Mesenchymal stem cell (in vitro differentiated cells and primary cell): ENCODE results near the gene RAB8B.

Experiments used
- DNase-seq: peaks from one replicate; pipeline ENCODE4 v3.0.0-alpha.2; 2013
- H2AFZ ChIP-seq: one replicate; pipeline ENCODE4 v1.6.1; 2013; ENCODE audit warnings: low read depth, mild to moderate bottlenecking, control low read depth, inconsistent platforms, low read length, moderate library complexity
- H2AK5ac ChIP-seq: 2 replicates; pipeline ENCODE4 v1.6.1; 2013; ENCODE audit warnings: low read length, moderate library complexity, mild to moderate bottlenecking, inconsistent platforms; ENCODE audit not compliant: severe bottlenecking
- H2BK120ac ChIP-seq: one replicate; pipeline ENCODE4 v1.6.1; 2013; ENCODE audit warnings: low read depth, mild to moderate bottlenecking, inconsistent platforms, low read length, moderate library complexity
- H2BK12ac ChIP-seq, 2 experiments: one replicate each; pipeline ENCODE4 v1.6.1; 2013; ENCODE audit warnings: inconsistent platforms in 2 of 2, low read length in 2 of 2, mild to moderate bottlenecking in 2 of 2, moderate library complexity in 2 of 2, control low read depth in 1 of 2
- H2BK15ac ChIP-seq: one replicate; pipeline ENCODE4 v1.6.1; 2013; ENCODE audit warnings: mild to moderate bottlenecking, low read depth, inconsistent platforms; ENCODE audit not compliant: poor library complexity, severe bottlenecking
- H2BK5ac ChIP-seq: 2 replicates; pipeline ENCODE4 v1.6.1; 2013; ENCODE audit warnings: low read depth, mild to moderate bottlenecking, low read length, control low read depth, inconsistent platforms; ENCODE audit not compliant: poor library complexity, severe bottlenecking
- H3K14ac ChIP-seq, 2 experiments: one replicate each; pipeline ENCODE4 v1.6.1; 2013; ENCODE audit warnings: inconsistent platforms in 2 of 2, low read length in 2 of 2, control low read depth in 1 of 2, mild to moderate bottlenecking in 1 of 2, moderate library complexity in 1 of 2
- H3K18ac ChIP-seq, 2 experiments: one replicate each; pipeline ENCODE4 v1.6.1; 2013; ENCODE audit warnings: inconsistent platforms in 2 of 2, low read length in 2 of 2, control low read depth in 1 of 2, low read depth in 1 of 2, mild to moderate bottlenecking in 1 of 2
- H3K23ac ChIP-seq, 2 experiments: one replicate each; pipeline ENCODE4 v1.6.1; 2013; ENCODE audit warnings: inconsistent platforms in 2 of 2, low read length in 2 of 2, mild to moderate bottlenecking in 2 of 2, moderate library complexity in 2 of 2, control low read depth in 1 of 2
- H3K27ac ChIP-seq: 2 replicates; pipeline ENCODE4 v1.5.1; 2013; ENCODE audit warnings: mild to moderate bottlenecking, moderate library complexity, low read length, control low read depth, inconsistent platforms; ENCODE audit not compliant: poor library complexity, severe bottlenecking
- H3K27me3 ChIP-seq, 2 experiments: 2 replicates each; pipeline versions ENCODE4 v1.6.1 to v1.7.0; 2013; ENCODE audit warnings: low read length in 2 of 2, mild to moderate bottlenecking in 2 of 2, moderate library complexity in 2 of 2, control low read depth in 1 of 2, inconsistent platforms in 1 of 2; ENCODE audit not compliant: control insufficient read depth in 1 of 2, insufficient read depth in 1 of 2
- H3K36me3 ChIP-seq, 2 experiments: 2 replicates each; pipeline versions ENCODE4 v1.6.1 to v1.7.0; 2013; ENCODE audit warnings: low read length in 2 of 2, control low read depth in 1 of 2, inconsistent platforms in 1 of 2, low read depth in 1 of 2, mild to moderate bottlenecking in 1 of 2; ENCODE audit not compliant: insufficient read depth in 2 of 2, control insufficient read depth in 1 of 2
- H3K4ac ChIP-seq, 2 experiments: one replicate each; pipeline ENCODE4 v1.6.1; 2013; ENCODE audit warnings: inconsistent platforms in 2 of 2, low read length in 2 of 2, mild to moderate bottlenecking in 2 of 2, moderate library complexity in 2 of 2, control low read depth in 1 of 2, low read depth in 1 of 2
- H3K4me1 ChIP-seq: 2 replicates; pipeline ENCODE4 v1.6.1; 2013; ENCODE audit warnings: low read depth, low read length, control low read depth; ENCODE audit not compliant: control insufficient read depth, insufficient read depth
- H3K4me2 ChIP-seq: 2 replicates; pipeline ENCODE4 v1.6.1; 2013; ENCODE audit warnings: low read length, mild to moderate bottlenecking, inconsistent platforms; ENCODE audit not compliant: poor library complexity, severe bottlenecking
- H3K4me3 ChIP-seq, 2 experiments: 2 replicates each; pipeline versions ENCODE4 v1.5.1 to v1.7.0; 2013; ENCODE audit warnings: low read length in 2 of 2, mild to moderate bottlenecking in 2 of 2, control low read depth in 1 of 2, low read depth in 1 of 2; ENCODE audit not compliant: insufficient read depth in 1 of 2
- H3K79me1 ChIP-seq: replicated peaks from 2 replicates; pipeline ENCODE4 v1.6.1; 2013; ENCODE audit warnings: mild to moderate bottlenecking, control low read depth, low read length, inconsistent platforms; ENCODE audit not compliant: poor library complexity, severe bottlenecking
- H3K9ac ChIP-seq: 2 replicates; pipeline ENCODE4 v1.7.0; 2013; ENCODE audit warnings: mild to moderate bottlenecking, low read length, moderate library complexity
- H3K9me3 ChIP-seq: 2 replicates; pipeline ENCODE4 v1.7.0; 2013; ENCODE audit warnings: mild to moderate bottlenecking, low read length; ENCODE audit not compliant: control insufficient read depth
- H4K8ac ChIP-seq: one replicate; pipeline ENCODE4 v1.6.1; 2013; ENCODE audit warnings: inconsistent platforms, mild to moderate bottlenecking, low read length, moderate library complexity
- H4K91ac ChIP-seq: one replicate; pipeline ENCODE4 v1.6.1; 2013; ENCODE audit warnings: mild to moderate bottlenecking, low read length, inconsistent platforms
- WGBS: methylation state at CpG from one replicate; pipeline ENCODE4 v1.1.7; 2013; ENCODE audit warnings: mixed read lengths; 5-methylcytosine and 5-hydroxymethylcytosine counted together

RAB8B gene

DNA sequence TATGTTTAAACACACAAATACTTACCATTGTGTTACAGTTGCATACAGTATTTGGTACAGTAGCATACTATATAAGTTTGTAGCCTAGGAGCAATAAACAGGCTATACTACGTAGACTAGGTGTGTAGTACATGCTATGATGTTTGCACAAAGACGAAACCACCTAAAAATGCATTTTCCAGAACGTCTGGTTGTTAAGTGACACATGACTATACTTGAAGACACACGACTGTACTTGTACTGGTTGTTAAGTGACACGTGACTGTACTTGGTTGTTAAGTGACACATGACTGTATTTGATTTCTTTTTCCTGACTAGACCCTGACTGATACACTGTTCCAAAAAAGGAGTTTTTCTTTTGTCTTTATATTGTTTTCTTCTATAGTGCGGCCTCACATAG, 34.1 kb downstream of the RAB8B start:
- H3K27me3 ChIP-seq, result no peaks in the 10 kb centered on the region
- H2AK5ac ChIP-seq, result no peak overlapping the region
- no peak overlapping the region for H4K8ac ChIP-seq
- no peak overlapping the region for H3K9ac ChIP-seq
- no peak overlapping the region for H3K27ac ChIP-seq
- no peak overlapping the region for H3K4me3 ChIP-seq
- H3K23ac ChIP-seq, result no peak overlapping the region
- no peak overlapping the region for H3K4me2 ChIP-seq
- no peaks in the 10 kb centered on the region for H3K9me3 ChIP-seq
- no peak for DNase-seq
- H4K91ac ChIP-seq, result no peak overlapping the region
- H3K18ac ChIP-seq, result no peak overlapping the region
- no peak overlapping the region for H2BK12ac ChIP-seq
- no peak overlapping the region for H2BK5ac ChIP-seq
- no peak overlapping the region for H3K14ac ChIP-seq
- no peak overlapping the region for H2BK15ac ChIP-seq
- peaks cover 18% of the 10 kb centered on the region for H3K79me1 ChIP-seq
- no peak overlapping the region for H2BK120ac ChIP-seq
- no peak overlapping the region for H2AFZ ChIP-seq
- peaks cover 0 to 10% of the 10 kb centered on the region in 2 experiments for H3K36me3 ChIP-seq
- H3K4me1 ChIP-seq, result peaks cover 6% of the 10 kb centered on the region
- no peak overlapping the region for H3K4ac ChIP-seq
- 77% methylated on average over 5 of the region's 6 CpGs for WGBS

DNA sequence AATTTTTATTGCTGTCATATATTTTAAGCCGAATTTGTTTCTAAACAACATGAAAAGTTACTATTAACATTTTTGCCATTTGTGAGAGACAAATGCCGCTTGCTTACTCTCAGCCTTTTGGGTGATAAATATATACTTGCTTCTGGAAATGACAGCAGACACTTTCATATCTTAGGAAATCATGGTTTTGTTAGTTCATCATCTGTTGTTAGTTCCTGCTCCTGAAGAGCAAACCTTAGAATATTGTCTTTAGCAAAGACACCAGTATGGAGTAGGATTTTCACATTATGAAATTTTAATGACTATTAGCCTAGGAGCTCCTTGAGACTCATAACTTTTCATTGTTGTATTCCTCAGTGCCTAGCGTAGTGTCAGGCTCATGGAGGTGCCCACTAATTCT, 36.0 kb downstream of the RAB8B start:
- H2AFZ ChIP-seq, result no peak overlapping the region
- no peak overlapping the region for H2AK5ac ChIP-seq
- H3K27ac ChIP-seq, result no peak overlapping the region
- H3K23ac ChIP-seq, result no peak overlapping the region
- H3K4me3 ChIP-seq, result no peak overlapping the region
- H3K9ac ChIP-seq, result no peak overlapping the region
- no peak overlapping the region for H3K4ac ChIP-seq
- H3K4me1 ChIP-seq, result peaks cover 6% of the 10 kb centered on the region
- no peak for DNase-seq
- WGBS, result 100% methylated on average over 1 of the region's 3 CpGs
- H2BK12ac ChIP-seq, result no peak overlapping the region
- no peak overlapping the region for H4K91ac ChIP-seq
- no peak overlapping the region for H4K8ac ChIP-seq
- no peak overlapping the region for H3K18ac ChIP-seq
- no peak overlapping the region for H2BK120ac ChIP-seq
- peaks cover 0 to 10% of the 10 kb centered on the region in 2 experiments for H3K36me3 ChIP-seq
- H3K79me1 ChIP-seq, result peaks cover 18% of the 10 kb centered on the region
- no peaks in the 10 kb centered on the region for H3K27me3 ChIP-seq
- H3K4me2 ChIP-seq, result no peak overlapping the region
- H3K14ac ChIP-seq, result no peak overlapping the region
- H2BK5ac ChIP-seq, result no peak overlapping the region
- no peaks in the 10 kb centered on the region for H3K9me3 ChIP-seq
- H2BK15ac ChIP-seq, result no peak overlapping the region

DNA sequence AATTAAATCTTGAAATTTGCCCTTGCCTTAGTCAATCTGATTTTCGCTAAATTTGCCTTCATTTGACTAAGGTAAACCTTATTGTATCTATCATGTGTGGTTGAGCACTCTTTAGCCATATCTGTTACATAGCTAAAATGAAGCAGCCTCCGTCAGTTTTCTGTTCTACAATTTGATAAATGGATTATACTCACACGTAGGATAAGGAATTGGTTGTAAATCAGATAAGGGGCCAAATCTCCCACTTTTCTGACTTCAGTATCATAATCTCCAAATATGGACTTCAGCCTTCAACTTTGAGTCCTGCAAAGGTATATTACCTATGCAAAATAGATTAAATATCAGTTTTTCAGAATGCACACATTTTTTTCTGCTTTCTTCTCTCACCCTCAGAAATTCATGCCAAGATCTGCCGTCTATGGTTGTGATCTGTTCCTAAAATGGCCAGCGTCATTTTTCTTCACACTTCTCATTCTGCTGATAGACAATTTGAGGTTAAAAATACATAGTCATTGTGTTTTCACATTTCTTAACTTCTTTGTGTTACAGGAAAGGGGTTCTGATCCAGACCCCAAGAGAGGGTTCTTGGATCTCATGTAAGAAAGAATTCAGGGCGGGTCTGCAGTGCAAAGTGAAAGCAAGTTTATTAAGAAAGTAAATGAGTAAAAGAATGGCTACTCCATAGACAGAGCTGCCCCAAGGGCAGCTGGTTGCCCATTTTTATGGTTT, 36.9 kb downstream of the RAB8B start:
- H3K9me3 ChIP-seq, result no peaks in the 10 kb centered on the region
- no peaks in the 10 kb centered on the region for H3K27me3 ChIP-seq
- H3K14ac ChIP-seq, result no peak overlapping the region
- H3K4me3 ChIP-seq, result peak overlapping the region in 1 of 2 experiments; percentile 55
- no peak overlapping the region for H3K18ac ChIP-seq
- no peak overlapping the region for H3K4me2 ChIP-seq
- H2BK120ac ChIP-seq, result no peak overlapping the region
- peak overlapping the region; percentile 49 for H3K9ac ChIP-seq
- H2BK5ac ChIP-seq, result no peak overlapping the region
- peaks cover 5% of the 10 kb centered on the region for H3K4me1 ChIP-seq
- no peak overlapping the region for H4K91ac ChIP-seq
- H3K79me1 ChIP-seq, result peaks cover 18% of the 10 kb centered on the region
- peaks cover 0 to 10% of the 10 kb centered on the region in 2 experiments for H3K36me3 ChIP-seq
- no peak overlapping the region for H3K4ac ChIP-seq
- no peak overlapping the region for H2AFZ ChIP-seq
- H2BK12ac ChIP-seq, result no peak overlapping the region
- no peak overlapping the region for H2AK5ac ChIP-seq
- whole genome bisulfite sequencing, result 98% methylated on average over 2 of the region's 6 CpGs
- H3K27ac ChIP-seq, result no peak overlapping the region
- H2BK15ac ChIP-seq, result no peak overlapping the region
- DNase-seq, result no peak
- H3K23ac ChIP-seq, result no peak overlapping the region
- H4K8ac ChIP-seq, result no peak overlapping the region

DNA sequence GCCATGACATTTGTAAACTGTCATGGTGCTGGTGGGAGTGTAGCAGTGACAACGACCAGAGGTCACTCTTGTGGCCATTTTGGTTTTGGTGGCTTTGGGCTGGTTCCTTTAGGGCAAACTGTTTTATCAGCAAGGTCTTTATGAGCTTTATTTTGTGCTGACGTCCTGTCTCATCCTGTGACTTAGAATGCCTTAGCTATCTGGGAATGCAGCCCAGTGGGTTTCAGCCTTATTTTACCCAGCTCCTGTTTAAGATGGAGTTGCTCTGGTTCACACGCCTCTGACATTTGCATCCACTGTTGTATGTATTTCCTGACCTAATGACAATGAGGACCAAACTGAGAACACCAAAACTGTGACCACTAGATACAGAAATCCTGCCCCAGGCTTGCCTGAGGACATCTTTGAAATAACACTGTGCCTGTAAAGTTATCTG, 37.6 kb downstream of the RAB8B start:
- no peak overlapping the region for H2BK12ac ChIP-seq
- no peak overlapping the region for H4K8ac ChIP-seq
- no peak overlapping the region for H2BK5ac ChIP-seq
- H3K36me3 ChIP-seq, result peaks cover 0 to 10% of the 10 kb centered on the region in 2 experiments
- no peak overlapping the region for H2AFZ ChIP-seq
- no peak overlapping the region for H2AK5ac ChIP-seq
- no peak overlapping the region for H3K4ac ChIP-seq
- DNase-seq, result no peak
- no peak overlapping the region for H2BK15ac ChIP-seq
- no peak overlapping the region for H2BK120ac ChIP-seq
- no peak overlapping the region for H3K27ac ChIP-seq
- no peak overlapping the region for H3K14ac ChIP-seq
- H3K4me2 ChIP-seq, result no peak overlapping the region
- 93% methylated on average over 3 of the region's 3 CpGs for WGBS
- H3K4me3 ChIP-seq, result peak overlapping the region in 1 of 2 experiments; percentile 55
- peak overlapping the region in 1 of 2 experiments; percentile 12 for H3K18ac ChIP-seq
- no peaks in the 10 kb centered on the region for H3K27me3 ChIP-seq
- no peak overlapping the region for H3K23ac ChIP-seq
- no peak overlapping the region for H4K91ac ChIP-seq
- peaks cover 3% of the 10 kb centered on the region for H3K4me1 ChIP-seq
- H3K79me1 ChIP-seq, result peaks cover 13% of the 10 kb centered on the region
- H3K9me3 ChIP-seq, result no peaks in the 10 kb centered on the region
- peak overlapping the region; percentile 49 for H3K9ac ChIP-seq
